DMS114 treated with DMSO at 0.1 percent for 48 hours (cell line): ENCODE results near the gene GNG4.

ENCODE experiments used
- DNase-seq: peaks from one replicate; lab custom pipeline; 2025; ENCODE audit not compliant: unreplicated experiment; lab: John Stamatoyannopoulos, UW

Gene GNG4

DNA sequence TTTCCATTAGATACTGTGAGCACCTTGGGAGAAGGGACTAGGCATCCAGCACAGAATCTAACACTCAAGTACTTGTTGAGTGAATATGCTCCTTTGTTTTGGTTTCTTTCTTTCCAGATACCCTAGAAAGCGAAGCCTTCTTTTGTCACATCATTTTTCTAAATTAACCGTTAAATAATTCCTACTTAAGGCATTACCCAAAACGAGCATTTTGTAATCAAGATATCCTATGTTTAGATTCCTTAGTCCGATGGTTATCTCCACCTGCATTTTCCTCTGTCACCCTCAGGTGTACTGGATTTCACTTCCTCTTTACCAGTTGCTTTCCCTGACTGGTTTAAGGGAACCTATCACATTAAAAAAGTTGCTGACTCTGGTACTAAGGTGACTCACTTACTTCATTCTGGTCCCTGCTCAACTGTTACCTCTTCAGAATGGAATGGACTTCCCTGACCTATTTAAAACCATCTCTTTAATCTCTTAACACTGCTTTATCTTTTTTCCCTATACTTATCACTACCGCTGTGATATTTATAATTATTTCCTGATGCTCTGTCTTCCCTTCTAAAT, 148.5 kb downstream of the GNG4 start:
- DNase-seq, result no peak
